Endothelial cell of umbilical vein (primary cell): ENCODE data around the gene SEZ6L.

Experiments used
- EZH2 ChIP-seq: IDR thresholded peaks from 2 replicates; pipeline ENCODE4 v1.6.1; 2012; ENCODE audit warnings: borderline replicate concordance, low read depth, mild to moderate bottlenecking, moderate library complexity, low read length, inconsistent platforms; ENCODE audit not compliant: severe bottlenecking
- FOS ChIP-seq: IDR thresholded peaks from 2 replicates; pipeline ENCODE4 v1.6.1; 2011; ENCODE audit warnings: mild to moderate bottlenecking, low read length, moderate library complexity, borderline replicate concordance; ENCODE audit not compliant: insufficient read depth
- JUN ChIP-seq: IDR thresholded peaks from 2 replicates; pipeline ENCODE4 v1.6.1; 2011; ENCODE audit warnings: borderline replicate concordance, low read depth; ENCODE audit not compliant: insufficient read length, insufficient read depth
- POLR2A ChIP-seq: IDR thresholded peaks from 2 replicates; pipeline ENCODE4 v1.6.1; 2012; ENCODE audit warnings: low read depth, mild to moderate bottlenecking, control low read depth, low read length
- TF ChIP-seq, protein P1 (sequence below), 2 donors: IDR thresholded peaks; 1 replicate in 1 of 2; 2 replicates in 1 of 2; pipeline ENCODE4 v1.5.1; 2011; ENCODE audit warnings: low read length in 2 of 2, mild to moderate bottlenecking in 2 of 2, moderate library complexity in 2 of 2, control low read depth in 1 of 2, inconsistent platforms in 1 of 2, low read depth in 1 of 2; ENCODE audit not compliant: insufficient read depth in 1 of 2; ENCODE audit errors: extremely low read depth in 1 of 2
- TF ChIP-seq, protein P2 (sequence below): IDR thresholded peaks from 2 replicates; pipeline ENCODE4 v1.6.1; 2011; ENCODE audit not compliant: insufficient read depth, insufficient read length

DNA sequence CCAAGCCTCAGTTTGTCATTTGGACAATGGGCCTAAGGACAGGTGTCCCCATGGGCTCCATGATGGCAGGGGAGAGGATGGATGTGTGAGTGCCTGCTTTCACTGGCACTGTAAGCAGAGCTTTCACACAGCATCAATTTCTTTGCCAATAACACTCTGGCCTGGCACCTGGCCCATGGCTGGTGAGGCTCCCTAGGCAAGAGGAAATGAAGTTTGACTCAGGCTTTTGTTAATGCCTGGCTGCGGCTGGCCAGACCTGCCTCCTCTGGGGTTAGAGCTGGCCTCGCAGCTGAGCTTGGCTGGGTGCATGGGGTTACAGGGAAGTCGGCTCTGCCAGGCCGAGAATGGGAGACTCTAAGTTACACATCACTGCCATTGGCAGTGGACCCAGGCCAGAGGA lies 30.0 kb upstream of the SEZ6L start:
- TF ChIP-seq POLR2A (no peak), JUN (no peak), EZH2 (no peak), FOS (no peak)
- TF ChIP-seq, protein P1, sequence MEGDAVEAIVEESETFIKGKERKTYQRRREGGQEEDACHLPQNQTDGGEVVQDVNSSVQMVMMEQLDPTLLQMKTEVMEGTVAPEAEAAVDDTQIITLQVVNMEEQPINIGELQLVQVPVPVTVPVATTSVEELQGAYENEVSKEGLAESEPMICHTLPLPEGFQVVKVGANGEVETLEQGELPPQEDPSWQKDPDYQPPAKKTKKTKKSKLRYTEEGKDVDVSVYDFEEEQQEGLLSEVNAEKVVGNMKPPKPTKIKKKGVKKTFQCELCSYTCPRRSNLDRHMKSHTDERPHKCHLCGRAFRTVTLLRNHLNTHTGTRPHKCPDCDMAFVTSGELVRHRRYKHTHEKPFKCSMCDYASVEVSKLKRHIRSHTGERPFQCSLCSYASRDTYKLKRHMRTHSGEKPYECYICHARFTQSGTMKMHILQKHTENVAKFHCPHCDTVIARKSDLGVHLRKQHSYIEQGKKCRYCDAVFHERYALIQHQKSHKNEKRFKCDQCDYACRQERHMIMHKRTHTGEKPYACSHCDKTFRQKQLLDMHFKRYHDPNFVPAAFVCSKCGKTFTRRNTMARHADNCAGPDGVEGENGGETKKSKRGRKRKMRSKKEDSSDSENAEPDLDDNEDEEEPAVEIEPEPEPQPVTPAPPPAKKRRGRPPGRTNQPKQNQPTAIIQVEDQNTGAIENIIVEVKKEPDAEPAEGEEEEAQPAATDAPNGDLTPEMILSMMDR (IDR thresholded peaks at IDR 0.05; ENCODE audit: extremely low read depth in 1 of 2, insufficient read depth in 1 of 2, low read depth in 1 of 2, low read length in 2 of 2), result no peak
- TF ChIP-seq, protein P2, sequence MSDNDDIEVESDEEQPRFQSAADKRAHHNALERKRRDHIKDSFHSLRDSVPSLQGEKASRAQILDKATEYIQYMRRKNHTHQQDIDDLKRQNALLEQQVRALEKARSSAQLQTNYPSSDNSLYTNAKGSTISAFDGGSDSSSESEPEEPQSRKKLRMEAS, result no peak
